ENCODE results near the gene COX6A1. TPM values are rescaled to one million over a fixed set of nuclear protein-coding genes. Genes with fewer than 3 reads are reported as not detected.
"Not testable (repeated sequence)": the region's sequence is repeated elsewhere in the genome, so short reads cannot be mapped to it uniquely, and the experiment has no call there.

Gene COX6A1
- polyA plus RNA-seq, 1 experiment: 362 TPM

GRCh38 chr12:120439646-120440247 lies 1.8 kb downstream of the COX6A1 start:
- DNase-seq (ENCODE audit: low read depth): no peak
- H3K27me3 ChIP-seq (ENCODE audit: control insufficient read depth, insufficient read depth, low read length): no peaks in the 10 kb centered on the region
- peaks cover 1% of the 10 kb centered on the region; the same call in 1 of the 2 replicates for H3K36me3 ChIP-seq (ENCODE audit: control insufficient read depth, insufficient read depth, low read length)
- POLR2A ChIA-PET: no interaction called here
- no peak overlapping the region for H3K4me3 ChIP-seq (ENCODE audit: low read depth, low read length)
- peak; percentile 72 for TF ChIP-seq CTCF (IDR thresholded peaks at IDR 0.05; ENCODE audit: insufficient read depth, low read depth, low read length)
- CTCF ChIA-PET: interaction anchor here (0.5 to 1.4 kb wide), 12 partner anchors 10 to 512 kb away, joined by 3 to 5 read pairs (median 3); partner anchors contain the start of genes POP5, RNU4-1 and RNU4-2

GRCh38 chr12:120444676-120445075 lies 6.8 kb downstream of the COX6A1 start:
- no peaks in the 10 kb centered on the region for H3K27me3 ChIP-seq (ENCODE audit: control insufficient read depth, insufficient read depth, low read length)
- H3K4me3 ChIP-seq (ENCODE audit: low read depth, low read length): no peak overlapping the region
- CTCF ChIA-PET: interaction anchor here (1.0 to 2.6 kb wide), 3 partner anchors 12 to 21 kb away, joined by 3 to 7 read pairs (median 5); no protein-coding TSS in a partner anchor
- no peak for DNase-seq (ENCODE audit: low read depth)
- POLR2A ChIA-PET: interaction anchor here (0.5 to 0.6 kb wide), 2 partner anchors 52 to 57 kb away, joined by 4 to 12 read pairs; no protein-coding TSS in a partner anchor
- H3K36me3 ChIP-seq (ENCODE audit: control insufficient read depth, insufficient read depth, low read length): peaks cover 1% of the 10 kb centered on the region
- TF ChIP-seq CTCF (IDR thresholded peaks at IDR 0.05; ENCODE audit: insufficient read depth, low read depth, low read length): no peak

GRCh38 chr12:120445911-120446843 lies 8.3 kb downstream of the COX6A1 start, which contains the start of the genes GATC and TRIAP1:
Gene GATC (plus strand): TSS chr12:120446444. CDS start chr12:120446481, 37 bp downstream.
Gene TRIAP1 (minus strand): TSS chr12:120446384. CDS start chr12:120446372, 12 bp downstream.
- no peak for TF ChIP-seq CTCF (IDR thresholded peaks at IDR 0.05; ENCODE audit: insufficient read depth, low read depth, low read length)
- POLR2A ChIA-PET: no interaction called here
- CTCF ChIA-PET: interaction anchor here (2.6 kb wide), 1 partner anchor 16 kb away, joined by 7 read pairs; no protein-coding TSS in a partner anchor

GRCh38 chr12:120446844-120447178 lies 8.9 kb downstream of the COX6A1 start:
- CTCF ChIA-PET; H3K36me3 ChIP-seq (ENCODE audit: control insufficient read depth, insufficient read depth, low read length); POLR2A ChIA-PET; H3K27me3 ChIP-seq (ENCODE audit: control insufficient read depth, insufficient read depth, low read length); DNase-seq (ENCODE audit: low read depth): not testable (repeated sequence)
- H3K4me3 ChIP-seq (ENCODE audit: low read depth, low read length): peak overlapping the region; percentile 98

More at GRCh38 chr12:120445911-120446843, 8.3 kb downstream of the COX6A1 start, which contains the start of the genes GATC and TRIAP1:
- Histone ChIP-seq H3K27me3 (ENCODE audit: control insufficient read depth, insufficient read depth, low read length) (no peaks in the 10 kb centered on the region), H3K4me3 (ENCODE audit: low read depth, low read length) (peak within 1 kb of the TSS; percentile 98), H3K36me3 (ENCODE audit: control insufficient read depth, insufficient read depth, low read length) (peaks cover 2% of the 10 kb centered on the region)
- no peak for DNase-seq (ENCODE audit: low read depth)

GRCh38 chr12:120447992-120448391 lies 10.1 kb downstream of the COX6A1 start:
- no peak for TF ChIP-seq CTCF (IDR thresholded peaks at IDR 0.05; ENCODE audit: insufficient read depth, low read depth, low read length)
- no peak overlapping the region for H3K4me3 ChIP-seq (ENCODE audit: low read depth, low read length)
- H3K36me3 ChIP-seq (ENCODE audit: control insufficient read depth, insufficient read depth, low read length): peaks cover 2% of the 10 kb centered on the region
- ChIA-PET POLR2A (interaction anchor here (0.7 kb wide), 2 partner anchors 53 to 113 kb away, joined by 7 to 9 read pairs; no protein-coding TSS in a partner anchor), CTCF (interaction anchor here (0.6 to 2.4 kb wide), 2 partner anchors 21 to 27 kb away, joined by 3 to 8 read pairs; partner anchors contain the start of gene SRSF9)
- no peaks in the 10 kb centered on the region for H3K27me3 ChIP-seq (ENCODE audit: control insufficient read depth, insufficient read depth, low read length)
- no peak for DNase-seq (ENCODE audit: low read depth)

- H3K36me3 ChIP-seq (ENCODE audit: control insufficient read depth, insufficient read depth, low read length); DNase-seq (ENCODE audit: low read depth); H3K27me3 ChIP-seq (ENCODE audit: control insufficient read depth, insufficient read depth, low read length); H3K4me3 ChIP-seq (ENCODE audit: low read depth, low read length); POLR2A ChIA-PET: not testable (repeated sequence)
- CTCF ChIA-PET: interaction anchor here (0.9 to 1.9 kb wide), 6 partner anchors 9 to 17 kb away, joined by 3 to 5 read pairs (median 4); partner anchors contain the start of gene SRSF9
Measured at GRCh38 chr12:120452524-120452923, 14.6 kb downstream of the COX6A1 start.

All from BJ (cell line).